IMR-90 (cell line): ENCODE data around the gene ZNF593OS. TPM values are rescaled to one million over a fixed set of nuclear protein-coding genes. Genes with fewer than 3 reads are reported as not detected.

Source experiments
- ATAC-seq: fragments of 200-7000 bp; cut with Tn5 transposase; 2 replicates; pipeline ENCODE4 v1.9.1; 2020; ENCODE audit warnings: low read depth, mild to moderate bottlenecking, moderate library complexity
- BruUV-seq: library from RNA; stranded (reverse); fragments of 400-500 nt; replicated peaks from 2 replicates; lab custom pipeline; 2021; lab: Mats Ljungman, UMichigan
- CTCF ChIA-PET: fragments of 300-600 bp; formaldehyde crosslinking; extraction: SDS; loops from one replicate; lab custom pipeline; 2021; ENCODE audit warnings: antibody characterized with exemption; lab: Yijun Ruan, JAX
- POLR2A ChIA-PET: fragments of 300-600 bp; sonication (Branson Sonifier 250); formaldehyde crosslinking; loops from one replicate; lab custom pipeline; 2022; ENCODE audit warnings: antibody characterized with exemption; ENCODE audit not compliant: unreplicated experiment; lab: Charles Lee
- DNase-seq: peaks from one replicate; pipeline ENCODE4 v3.0.0; 2013
- H2AFZ ChIP-seq: replicated peaks from 2 replicates; pipeline ENCODE3; 2013; ENCODE audit warnings: low read length, mild to moderate bottlenecking; ENCODE audit not compliant: poor library complexity
- H2AK5ac ChIP-seq: 2 replicates; pipeline ENCODE4 v1.6.1; 2013; ENCODE audit warnings: low read depth, low read length, inconsistent platforms
- H2AK9ac ChIP-seq: replicated peaks from 2 replicates; pipeline ENCODE3; 2013; ENCODE audit warnings: mild to moderate bottlenecking, low read depth, low read length, moderate library complexity; ENCODE audit not compliant: poor library complexity
- H2BK120ac ChIP-seq: 2 replicates; pipeline ENCODE4 v1.6.1; 2013; ENCODE audit warnings: low read depth, low read length, inconsistent platforms
- H2BK15ac ChIP-seq: 3 replicates; pipeline ENCODE4 v1.6.1; 2013; ENCODE audit warnings: low read depth, low read length, inconsistent platforms
- H2BK20ac ChIP-seq: 2 replicates; pipeline ENCODE4 v1.6.1; 2013; ENCODE audit warnings: low read depth, mild to moderate bottlenecking, inconsistent platforms, low read length, moderate library complexity
- H2BK5ac ChIP-seq: 2 replicates; pipeline ENCODE4 v1.6.1; 2013; ENCODE audit warnings: mild to moderate bottlenecking, low read depth, low read length, inconsistent platforms; ENCODE audit not compliant: poor library complexity, severe bottlenecking
- H3K14ac ChIP-seq: replicated peaks from 2 replicates; pipeline ENCODE4 v1.6.1; 2013; ENCODE audit warnings: low read depth, low read length, inconsistent platforms
- H3K18ac ChIP-seq: 2 replicates; pipeline ENCODE4 v1.6.1; 2013; ENCODE audit warnings: low read depth, low read length, control low read depth
- H3K23ac ChIP-seq: 2 replicates; pipeline ENCODE4 v1.6.1; 2013; ENCODE audit warnings: low read depth, low read length, inconsistent platforms
- H3K27ac ChIP-seq: 2 replicates; pipeline ENCODE4 v1.5.1; 2013; ENCODE audit warnings: mild to moderate bottlenecking, control low read depth, low read length; ENCODE audit not compliant: insufficient read depth
- H3K27me3 ChIP-seq: 2 replicates; pipeline ENCODE4 v1.6.1; 2013; ENCODE audit warnings: low read length; ENCODE audit not compliant: control insufficient read depth, insufficient read depth
- H3K36me3 ChIP-seq: 2 replicates; pipeline ENCODE4 v1.6.1; 2013; ENCODE audit warnings: low read length, mixed read lengths; ENCODE audit not compliant: control insufficient read depth, insufficient read depth
- H3K4ac ChIP-seq: 2 replicates; pipeline ENCODE4 v1.6.1; 2013; ENCODE audit warnings: low read depth, low read length, inconsistent platforms
- H3K4me1 ChIP-seq: 2 replicates; pipeline ENCODE4 v1.6.1; 2013; ENCODE audit warnings: low read length, mixed read lengths; ENCODE audit not compliant: control insufficient read depth, insufficient read depth
- H3K4me2 ChIP-seq: 2 replicates; pipeline ENCODE4 v1.6.1; 2013; ENCODE audit warnings: low read depth, mild to moderate bottlenecking, control low read depth, low read length, moderate library complexity
- H3K4me3 ChIP-seq: 2 replicates; pipeline ENCODE4 v1.5.1; 2013; ENCODE audit warnings: low read depth, mild to moderate bottlenecking, control low read depth, low read length, moderate library complexity; ENCODE audit not compliant: insufficient read depth
- H3K56ac ChIP-seq: 2 replicates; pipeline ENCODE4 v1.6.1; 2013; ENCODE audit warnings: low read length, inconsistent platforms; ENCODE audit not compliant: insufficient read depth; ENCODE audit errors: extremely low read depth
- H3K79me1 ChIP-seq, 2 experiments: 2 replicates each; pipeline ENCODE4 v1.6.1; 2013; ENCODE audit warnings: low read length in 2 of 2, inconsistent platforms in 1 of 2, low read depth in 1 of 2
- H3K9ac ChIP-seq: 2 replicates; pipeline ENCODE4 v1.6.1; 2013; ENCODE audit warnings: low read depth, low read length, control low read depth
- H3K9me1 ChIP-seq: 2 replicates; pipeline ENCODE4 v1.6.1; 2013; ENCODE audit warnings: low read length, inconsistent platforms; ENCODE audit not compliant: insufficient read depth
- H3K9me3 ChIP-seq: 2 replicates; pipeline ENCODE4 v1.6.1; 2013; ENCODE audit warnings: low read length; ENCODE audit not compliant: control insufficient read depth, insufficient read depth
- H4K20me1 ChIP-seq: 2 replicates; pipeline ENCODE4 v1.6.1; 2013; ENCODE audit warnings: low read length, inconsistent platforms; ENCODE audit not compliant: insufficient read depth
- H4K5ac ChIP-seq: 2 replicates; pipeline ENCODE4 v1.6.1; 2013; ENCODE audit warnings: mild to moderate bottlenecking, low read depth, low read length, control low read depth
- H4K8ac ChIP-seq, 2 experiments: 2 replicates each; pipeline ENCODE4 v1.6.1; 2013; ENCODE audit warnings: low read depth in 2 of 2, low read length in 2 of 2, control low read depth in 1 of 2, inconsistent platforms in 1 of 2
- H4K91ac ChIP-seq: 2 replicates; pipeline ENCODE4 v1.6.1; 2013; ENCODE audit warnings: low read depth, low read length, inconsistent platforms; ENCODE audit not compliant: insufficient read depth
- CEBPB ChIP-seq: IDR thresholded peaks from 2 replicates; pipeline ENCODE4 v1.6.1; 2012; ENCODE audit warnings: low read depth, low read length, improper control_type of control experiment
- CTCF ChIP-seq: conservative IDR thresholded peaks from 2 replicates; pipeline ENCODE4 v1.5.1; 2012; ENCODE audit warnings: mild to moderate bottlenecking, low read depth, low read length, improper control_type of control experiment
- MAZ ChIP-seq: IDR thresholded peaks from 2 replicates; pipeline ENCODE4 v1.6.1; 2012; ENCODE audit warnings: low read depth, mild to moderate bottlenecking, low read length, improper control_type of control experiment, moderate library complexity, borderline replicate concordance
- WGBS, 2 experiments: methylation state at CpG; one replicate each; pipeline versions ENCODE4 v1.1.5 to v1.1.7; 2013; ENCODE audit warnings: missing lambda C conversion rate in 2 of 2; ENCODE audit not compliant: insufficient read length in 1 of 2; ENCODE audit errors: extremely low coverage in 2 of 2; 5-methylcytosine and 5-hydroxymethylcytosine counted together
- dilution Hi-C: fragments of 300-500 bp; cut with HindIII; formaldehyde crosslinking; loops from one replicate; pipeline ENCODE4 v1.14.3; 2018; ENCODE audit warnings: low sequenced_read_pairs; ENCODE audit not compliant: unreplicated experiment
- in situ Hi-C: fragments of 300-500 bp; cut with MboI; formaldehyde crosslinking; loops from 3 replicates; pipeline ENCODE4 v1.14.3; 2019; ENCODE audit warnings: low sequenced_read_pairs, inconsistent platforms, mixed read lengths
- intact Hi-C: fragments of 100-400 bp; cut with micrococcal nuclease; formaldehyde crosslinking; loops from 2 replicates; pipeline ENCODE4 v1.10.0; 2022
- polyA plus RNA-seq, 3 experiments: library from polyadenylated mRNA; depleted of rRNA; stranded (reverse); fragments of >200 nt; gene quantifications; 2 replicates each; pipeline ENCODE4 v1.2.3, GENCODE V29; 2012; ENCODE audit warnings: low replicate concordance in 1 of 3
- total RNA-seq: library from RNA; depleted of rRNA; stranded (reverse); fragments of >200 nt; gene quantifications from 2 replicates; pipeline ENCODE4 v1.2.3, GENCODE V29; 2012

ZNF593OS gene
- total and polyA plus RNA-seq, 2 of the 4 experiments (the other 2 are of a cell fraction) = not detected

GRCh38 chr1:26138974-26139558 lies 32.6 kb downstream of the ZNF593OS start:
- no TSS peak for BruUV-seq
- H2BK15ac ChIP-seq = no peak overlapping the region
- H2BK5ac ChIP-seq = no peak overlapping the region
- intact Hi-C loops (no loop called here), dilution Hi-C loops (no loop called here), in situ Hi-C loops (no loop called here)
- no peak overlapping the region for H2AK9ac ChIP-seq
- H4K8ac ChIP-seq = no peak overlapping the region
- H4K91ac ChIP-seq = no peak overlapping the region
- H3K9ac ChIP-seq = no peak overlapping the region
- no peaks in the 10 kb centered on the region for H3K4me1 ChIP-seq
- POLR2A ChIA-PET = no interaction called here
- ATAC-seq = no peak
- no peak overlapping the region for H3K14ac ChIP-seq
- no peak overlapping the region for H3K56ac ChIP-seq
- no peak overlapping the region for H3K4ac ChIP-seq
- H3K23ac ChIP-seq = no peak overlapping the region
- no peaks in the 10 kb centered on the region; the same call in 1 of the 2 replicates for H3K27me3 ChIP-seq
- no peak overlapping the region for H2BK120ac ChIP-seq
- H3K9me1 ChIP-seq = no peaks in the 10 kb centered on the region
- H3K36me3 ChIP-seq = no peaks in the 10 kb centered on the region
- DNase-seq = no peak
- H2AK5ac ChIP-seq = no peak overlapping the region
- no CpG with 5 or more reads among the region's 3 CpGs for WGBS, 2 experiments
- no peak overlapping the region for H4K5ac ChIP-seq
- no peak overlapping the region for H3K18ac ChIP-seq
- no peaks in the 10 kb centered on the region for H4K20me1 ChIP-seq
- no peak overlapping the region for H2AFZ ChIP-seq
- H3K79me1 ChIP-seq = no peaks in the 10 kb centered on the region
- H3K4me2 ChIP-seq = no peak overlapping the region
- H3K4me3 ChIP-seq = no peak overlapping the region
- H3K27ac ChIP-seq = no peak overlapping the region
- no peak overlapping the region for H2BK20ac ChIP-seq
- TF ChIP-seq CEBPB (no peak), CTCF (no peak), MAZ (no peak)
- no peaks in the 10 kb centered on the region for H3K9me3 ChIP-seq
- CTCF ChIA-PET = interaction anchor here (1.0 kb wide), 1 partner anchor 103 kb away, joined by 4 read pairs; no protein-coding TSS in a partner anchor
